Measurements from ENCODE around the gene ZXDB. TPM values are rescaled to one million over a fixed set of nuclear protein-coding genes. Genes with fewer than 3 reads are reported as not detected.
A peak's percentile ranks its signal among the peaks of the same experiment; 100 is the strongest.

Gene ZXDB
- total RNA-seq, 1 experiment from 2014 or later, result 11.9 TPM

DNA sequence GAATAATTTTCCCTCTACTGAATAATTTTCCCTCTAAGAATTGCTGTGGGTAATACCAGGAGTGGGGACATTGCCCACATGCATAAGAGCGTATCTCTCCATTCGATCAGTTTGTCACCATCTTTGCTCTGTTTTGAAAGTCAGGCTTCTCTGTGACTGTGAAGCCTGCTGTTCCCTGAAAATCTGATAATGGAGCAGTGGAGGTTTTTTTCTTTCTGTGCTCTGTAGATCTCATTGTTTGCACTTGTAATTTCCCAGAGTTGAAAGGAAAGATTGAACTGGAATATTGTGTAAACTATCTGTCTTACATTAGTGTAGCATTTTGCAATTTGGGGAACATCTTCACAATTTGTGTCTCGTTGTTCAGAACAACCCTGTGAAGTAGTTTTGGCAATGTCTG is 4.3 kb downstream of the ZXDB start:
- Histone ChIP-seq H4K91ac (ENCODE audit: insufficient read length, low read depth, low read length) (no peak overlapping the region), H2BK5ac (ENCODE audit: insufficient read length, low read length) (no peak overlapping the region), H3K79me1 (ENCODE audit: insufficient read depth, low read depth, low read length, poor library complexity, severe bottlenecking) (no peaks in the 10 kb centered on the region), H3K4me2 (ENCODE audit: insufficient read depth, insufficient read length, low read length) (peak overlapping the region; percentile 32), H3K9me3 (ENCODE audit: control insufficient read depth, low read depth, low read length) (peaks cover 3% of the 10 kb centered on the region), H4K8ac (replicated peaks; ENCODE audit: insufficient read length, low read depth, low read length) (no peak overlapping the region), H2BK12ac (ENCODE audit: insufficient read length, low read depth, low read length) (no peak overlapping the region), H3K18ac (ENCODE audit: insufficient read length, low read depth, low read length) (no peak overlapping the region), H3K27ac (ENCODE audit: insufficient read length, low read depth, low read length) (no peak overlapping the region), H3K23ac (ENCODE audit: insufficient read length, low read depth, low read length) (no peak overlapping the region), H4K20me1 (ENCODE audit: control insufficient read depth, insufficient read depth, insufficient read length) (no peaks in the 10 kb centered on the region), H2BK120ac (ENCODE audit: low read depth, low read length, poor library complexity, severe bottlenecking) (no peak overlapping the region), H2AK5ac (ENCODE audit: insufficient read length, low read length) (no peak overlapping the region), H2AFZ (ENCODE audit: low read length) (no peak overlapping the region), H2BK20ac (ENCODE audit: low read depth, low read length, poor library complexity, severe bottlenecking) (no peak overlapping the region), H3T11ph (ENCODE audit: low read length) (no peak overlapping the region), H3K23me2 (ENCODE audit: insufficient read length, low read depth, low read length, poor library complexity, severe bottlenecking) (no peaks in the 10 kb centered on the region), H3K56ac (ENCODE audit: insufficient read length, low read depth, low read length) (no peak overlapping the region), H4K5ac (ENCODE audit: insufficient read length, low read depth, low read length) (no peak overlapping the region), H3K4ac (ENCODE audit: low read depth, low read length) (no peak overlapping the region), H3K27me3 (ENCODE audit: insufficient read depth, low read length) (no peaks in the 10 kb centered on the region), H2BK15ac (ENCODE audit: low read depth, low read length) (no peak overlapping the region), H3K4me1 (ENCODE audit: insufficient read depth, low read length) (no peaks in the 10 kb centered on the region), H3K14ac (ENCODE audit: insufficient read depth, low read length) (no peak overlapping the region), H3K79me2 (ENCODE audit: insufficient read depth, low read length) (no peaks in the 10 kb centered on the region; the same call in 1 of the 2 replicates), H3K9ac (ENCODE audit: extremely low read depth, insufficient read length, low read length) (no peak overlapping the region)
- Mint-ChIP-seq H3K9me3 (peaks cover 37 to 48% of the 10 kb centered on the region in 2 experiments), H3K4me1 (peaks cover 21 to 27% of the 10 kb centered on the region in 2 experiments), H3K27me3 (ENCODE audit: low read depth) (no peaks in the 10 kb centered on the region), H3K27ac (peak overlapping the region in 1 of 3 experiments; percentile 34; a peak in 1 of 7 replicates), H3K4me3 (peak overlapping the region; percentile 42 to 68), H3K36me3 (ENCODE audit: insufficient read depth in 1 of 3, low read depth in 3 of 3) (peaks cover 0 to 10% (median 5%) of the 10 kb centered on the region in 3 experiments; a peak in 5 of 7 replicates)
- DNase-seq, result no peak
- TF ChIP-seq, protein P1, sequence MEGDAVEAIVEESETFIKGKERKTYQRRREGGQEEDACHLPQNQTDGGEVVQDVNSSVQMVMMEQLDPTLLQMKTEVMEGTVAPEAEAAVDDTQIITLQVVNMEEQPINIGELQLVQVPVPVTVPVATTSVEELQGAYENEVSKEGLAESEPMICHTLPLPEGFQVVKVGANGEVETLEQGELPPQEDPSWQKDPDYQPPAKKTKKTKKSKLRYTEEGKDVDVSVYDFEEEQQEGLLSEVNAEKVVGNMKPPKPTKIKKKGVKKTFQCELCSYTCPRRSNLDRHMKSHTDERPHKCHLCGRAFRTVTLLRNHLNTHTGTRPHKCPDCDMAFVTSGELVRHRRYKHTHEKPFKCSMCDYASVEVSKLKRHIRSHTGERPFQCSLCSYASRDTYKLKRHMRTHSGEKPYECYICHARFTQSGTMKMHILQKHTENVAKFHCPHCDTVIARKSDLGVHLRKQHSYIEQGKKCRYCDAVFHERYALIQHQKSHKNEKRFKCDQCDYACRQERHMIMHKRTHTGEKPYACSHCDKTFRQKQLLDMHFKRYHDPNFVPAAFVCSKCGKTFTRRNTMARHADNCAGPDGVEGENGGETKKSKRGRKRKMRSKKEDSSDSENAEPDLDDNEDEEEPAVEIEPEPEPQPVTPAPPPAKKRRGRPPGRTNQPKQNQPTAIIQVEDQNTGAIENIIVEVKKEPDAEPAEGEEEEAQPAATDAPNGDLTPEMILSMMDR (conservative IDR thresholded peaks at IDR 0.05), result no peak
- WGBS (ENCODE audit: extremely low coverage, insufficient read length, low lambda C conversion rate), result no CpG with 5 or more reads among the region's 3 CpGs

All from H9 (cell line).